GM12873 (cell line): ENCODE data around the gene EEF1AKMT3.

Experiments
- CTCF ChIP-seq: IDR thresholded peaks from 2 replicates; pipeline ENCODE4 v1.5.1; 2012; ENCODE audit warnings: low read depth, mild to moderate bottlenecking, moderate library complexity, low read length, control low read depth; ENCODE audit not compliant: insufficient read depth; ENCODE audit errors: missing control alignments

EEF1AKMT3 gene

DNA sequence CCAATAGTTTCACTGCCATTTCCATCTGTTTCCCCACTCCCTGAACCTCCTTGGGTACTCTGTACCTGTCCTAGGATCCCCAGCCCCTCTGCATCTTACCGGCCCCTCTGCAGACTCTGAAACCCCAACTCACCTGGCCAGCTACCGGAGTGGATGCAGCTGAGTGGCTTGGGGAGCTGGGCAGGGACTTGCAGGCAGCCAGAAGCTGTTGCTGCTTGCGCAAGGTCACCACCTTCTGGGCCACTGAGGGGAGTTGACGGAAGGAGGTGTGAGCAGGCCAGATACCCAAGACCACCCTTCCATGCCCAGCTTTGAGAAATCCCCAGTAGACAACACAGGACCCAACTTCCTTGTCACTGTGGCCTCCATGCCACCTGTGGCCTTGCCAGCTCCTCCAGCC lies 40.1 kb upstream of the EEF1AKMT3 start:
- TF ChIP-seq CTCF = no peak

DNA sequence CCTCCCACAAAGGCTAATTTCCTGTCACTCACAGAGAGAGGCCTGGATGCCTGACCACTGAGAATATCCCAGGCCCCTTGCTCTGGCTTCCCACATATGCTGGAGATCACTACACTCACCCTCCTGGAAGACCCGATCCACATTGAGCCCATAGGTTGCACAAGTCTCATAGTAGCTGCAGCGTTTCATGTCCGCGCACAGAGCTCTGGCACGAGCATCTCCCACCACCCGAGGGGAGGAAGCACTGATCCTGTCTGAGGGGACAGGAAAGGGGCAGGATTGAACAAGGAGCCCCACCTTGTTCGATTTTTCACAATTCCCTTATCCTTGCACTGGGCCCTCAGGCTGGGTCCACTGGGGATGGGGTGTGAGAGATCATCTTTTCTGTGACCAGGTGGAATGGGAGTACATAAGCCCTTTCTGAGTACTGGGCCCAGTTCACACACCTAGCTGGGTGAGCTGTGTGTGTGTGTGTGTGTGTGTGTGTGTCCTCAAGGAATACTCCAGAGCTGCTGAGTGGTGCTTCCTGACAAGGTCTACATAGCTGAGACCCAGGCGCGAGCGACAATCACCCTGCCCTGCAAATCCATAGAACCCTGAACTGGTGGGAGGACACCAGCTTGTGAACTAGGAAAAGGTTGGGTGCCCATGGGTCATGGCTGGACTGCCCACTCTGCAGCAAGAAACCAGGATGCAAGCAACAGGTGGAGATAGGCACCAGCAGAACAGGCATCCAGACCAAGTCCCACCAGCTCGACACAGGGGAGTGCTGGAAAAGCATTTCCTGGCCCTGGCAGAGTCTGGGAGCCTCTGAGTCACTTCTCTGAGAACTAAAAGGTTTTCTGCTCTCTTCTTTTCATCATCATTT lies 39.5 kb upstream of the EEF1AKMT3 start:
- no peak for TF ChIP-seq CTCF

DNA sequence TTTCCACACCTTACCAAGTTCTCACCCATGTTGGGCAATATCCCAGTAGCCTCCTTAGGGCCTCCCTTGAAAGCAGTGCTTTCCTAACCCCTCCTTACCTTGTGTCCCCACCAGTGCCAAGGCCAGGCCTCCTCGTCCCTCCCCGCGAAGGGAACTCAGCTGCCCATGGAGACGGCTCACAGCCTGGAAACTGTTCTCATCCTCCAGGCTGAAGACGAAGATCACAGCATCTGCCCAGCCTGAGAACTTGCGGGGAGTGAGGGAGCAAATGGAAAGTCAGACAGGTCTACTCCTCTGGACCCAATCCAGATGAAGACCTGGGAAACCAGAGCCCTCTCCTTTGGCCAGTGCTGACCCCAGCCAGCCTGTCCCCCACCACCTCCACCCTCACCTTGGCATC lies 38.5 kb upstream of the EEF1AKMT3 start:
- TF ChIP-seq CTCF = no peak

DNA sequence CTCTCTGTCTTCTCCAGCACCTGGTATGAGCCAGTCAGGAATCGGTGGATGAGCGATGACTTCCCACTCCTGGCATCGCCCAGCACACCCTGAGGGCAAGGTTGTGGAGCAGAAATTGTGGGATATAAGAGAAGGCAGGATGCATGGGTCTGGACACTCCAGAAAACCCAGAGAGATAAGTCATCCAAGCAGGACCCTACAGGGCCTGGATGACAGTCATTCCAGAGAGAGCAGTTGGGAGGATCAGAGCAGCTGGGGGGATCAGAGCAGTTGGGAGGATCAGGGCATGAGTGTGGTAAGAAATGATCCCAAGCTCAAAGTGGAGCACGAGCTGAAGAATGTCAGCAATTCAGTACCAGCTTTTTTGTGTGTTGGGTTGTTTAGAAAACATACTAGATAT lies 37.8 kb upstream of the EEF1AKMT3 start:
- TF ChIP-seq CTCF = no peak

- TF ChIP-seq CTCF = no peak
These were observed 37.1 kb upstream of the EEF1AKMT3 start for GRCh38 chr12:57735198-57735855.

- no peak for TF ChIP-seq CTCF
These were observed 36.3 kb upstream of the EEF1AKMT3 start for GRCh38 chr12:57735952-57736740.
